ENCODE results near the gene PHF10. TPM values are rescaled to one million over a fixed set of nuclear protein-coding genes. Genes with fewer than 3 reads are reported as not detected.
"Not testable (repeated sequence)": the region's sequence is repeated elsewhere in the genome, so short reads cannot be mapped to it uniquely, and the experiment has no call there.

PHF10 gene
- 10 to 100 TPM; 38.4 to 62.3 TPM for total RNA-seq

GRCh38 chr6:169724494-169725124 is at the start of gene PHF10:
Gene PHF10 (minus strand): TSS chr6:169724500. CDS start chr6:169723931, 569 bp downstream.
- peak within 1 kb of the TSS; percentile 86 to 89 for H3K27ac ChIP-seq
- H3K36me3 ChIP-seq, result no peaks in the 10 kb centered on the region
- DNase-seq (ENCODE audit: low spot score) (no peak), ATAC-seq (ENCODE audit: insufficient number of reproducible peaks, low FRiP score, low read depth) (no peak)
- H3K4me1 ChIP-seq (ENCODE audit: control insufficient read depth in 1 of 2, low read depth in 2 of 2), result peaks cover 22% of the 10 kb centered on the region in 2 donors
- H3K4me3 ChIP-seq, result peak within 1 kb of the TSS; percentile 94
- TF ChIP-seq CTCF (IDR thresholded peaks at IDR 0.05), result no peak
- H3K27me3 ChIP-seq (replicated peaks; ENCODE audit: insufficient read depth), result no peaks in the 10 kb centered on the region
- no peaks in the 10 kb centered on the region for H3K9me3 ChIP-seq

GRCh38 chr6:169766921-169767736 is 42.8 kb upstream of the PHF10 start:
- no peaks in the 10 kb centered on the region for H3K4me1 ChIP-seq (ENCODE audit: control insufficient read depth in 1 of 2, low read depth in 2 of 2)
- no peaks in the 10 kb centered on the region for H3K9me3 ChIP-seq
- no peak overlapping the region for H3K4me3 ChIP-seq
- H3K36me3 ChIP-seq, result peaks cover 40% of the 10 kb centered on the region
- no peaks in the 10 kb centered on the region for H3K27me3 ChIP-seq (replicated peaks; ENCODE audit: insufficient read depth)
- TF ChIP-seq CTCF (IDR thresholded peaks at IDR 0.05), result no peak
- H3K27ac ChIP-seq, result no peak overlapping the region
- no peak for ATAC-seq (ENCODE audit: insufficient number of reproducible peaks, low FRiP score, low read depth)
- no peak for DNase-seq (ENCODE audit: low spot score)

GRCh38 chr6:169766232-169766631 is 41.9 kb upstream of the PHF10 start:
- H3K27ac ChIP-seq, result no peak overlapping the region
- no peaks in the 10 kb centered on the region for H3K27me3 ChIP-seq (replicated peaks; ENCODE audit: insufficient read depth)
- peaks cover 44% of the 10 kb centered on the region for H3K36me3 ChIP-seq
- H3K9me3 ChIP-seq, result no peaks in the 10 kb centered on the region
- no peak overlapping the region for H3K4me3 ChIP-seq
- no peaks in the 10 kb centered on the region for H3K4me1 ChIP-seq (ENCODE audit: control insufficient read depth in 1 of 2, low read depth in 2 of 2)
- no peak for TF ChIP-seq CTCF (IDR thresholded peaks at IDR 0.05)
- ATAC-seq (ENCODE audit: insufficient number of reproducible peaks, low FRiP score, low read depth) (no peak), DNase-seq (ENCODE audit: low spot score) (no peak)

GRCh38 chr6:169765789-169766188 is 41.5 kb upstream of the PHF10 start:
- not testable (repeated sequence) for H3K4me1 ChIP-seq (ENCODE audit: control insufficient read depth in 1 of 2, low read depth in 2 of 2); H3K4me3 ChIP-seq; H3K27me3 ChIP-seq (replicated peaks; ENCODE audit: insufficient read depth); DNase-seq (ENCODE audit: low spot score); H3K27ac ChIP-seq; ATAC-seq (ENCODE audit: insufficient number of reproducible peaks, low FRiP score, low read depth); H3K9me3 ChIP-seq
- peaks cover 44% of the 10 kb centered on the region for H3K36me3 ChIP-seq

- ATAC-seq (ENCODE audit: insufficient number of reproducible peaks, low FRiP score, low read depth), result no peak
- H3K27ac ChIP-seq, result no peak overlapping the region
- no peak for TF ChIP-seq CTCF (IDR thresholded peaks at IDR 0.05)
- no peaks in the 10 kb centered on the region for H3K9me3 ChIP-seq
- no peaks in the 10 kb centered on the region for H3K4me1 ChIP-seq (ENCODE audit: control insufficient read depth in 1 of 2, low read depth in 2 of 2)
- no peak for DNase-seq (ENCODE audit: low spot score)
- peaks cover 54% of the 10 kb centered on the region for H3K36me3 ChIP-seq
- no peaks in the 10 kb centered on the region for H3K27me3 ChIP-seq (replicated peaks; ENCODE audit: insufficient read depth)
- no peak overlapping the region for H3K4me3 ChIP-seq
Measured at GRCh38 chr6:169763881-169764280, 39.6 kb upstream of the PHF10 start.
